MM.1S (cell line): ENCODE measurements around the gene PDZD8.

Experiments used
- DNase-seq: peaks from one replicate; pipeline ENCODE4 v3.0.0-alpha.2; 2015
- H2AFZ ChIP-seq: fragments of 300-600 bp; sonication (generic); 2 replicates; pipeline ENCODE4 v1.6.0; 2016; ENCODE audit warnings: antibody characterized with exemption, low read length
- H3F3A ChIP-seq: fragments of 300-600 bp; sonication (generic); 2 replicates; pipeline ENCODE4 v1.6.1; 2016; ENCODE audit warnings: mild to moderate bottlenecking, antibody characterized with exemption, low read length, moderate library complexity, mixed read lengths; ENCODE audit not compliant: insufficient read depth
- H3K27ac ChIP-seq: fragments of 300-600 bp; sonication (generic); 2 replicates; pipeline ENCODE4 v1.5.1; 2016; ENCODE audit warnings: mild to moderate bottlenecking, low read length
- H3K27me3 ChIP-seq: fragments of 300-600 bp; sonication (generic); replicated peaks from 2 replicates; pipeline ENCODE4 v1.6.0; 2016; ENCODE audit warnings: low read length; ENCODE audit not compliant: insufficient read depth
- H3K36me3 ChIP-seq: fragments of 300-600 bp; sonication (generic); replicated peaks from 2 replicates; pipeline ENCODE4 v1.6.1; 2016; ENCODE audit warnings: mild to moderate bottlenecking, low read length, mixed read lengths; ENCODE audit not compliant: insufficient read depth
- H3K4me1 ChIP-seq: fragments of 300-600 bp; sonication (generic); 2 replicates; pipeline ENCODE4 v1.6.1; 2016; ENCODE audit warnings: low read length, mixed read lengths
- H3K4me2 ChIP-seq: fragments of 300-600 bp; sonication (generic); 2 replicates; pipeline ENCODE4 v1.6.0; 2016; ENCODE audit warnings: low read depth, low read length
- H3K4me3 ChIP-seq: fragments of 300-600 bp; sonication (generic); 2 replicates; pipeline ENCODE4 v1.5.1; 2016; ENCODE audit warnings: low read length, mixed read lengths
- H3K79me2 ChIP-seq: fragments of 300-600 bp; sonication (generic); 2 replicates; pipeline ENCODE4 v1.6.1; 2016; ENCODE audit warnings: mixed run types, low read length, mixed read lengths
- H3K9ac ChIP-seq: fragments of 300-600 bp; sonication (generic); 2 replicates; pipeline ENCODE4 v1.6.1; 2016; ENCODE audit warnings: low read length, mixed read lengths
- H3K9me2 ChIP-seq: fragments of 300-600 bp; sonication (generic); replicated peaks from 2 replicates; pipeline ENCODE4 v1.6.1; 2016; ENCODE audit warnings: mild to moderate bottlenecking, low read length, mixed read lengths; ENCODE audit not compliant: insufficient read depth
- H3K9me3 ChIP-seq: fragments of 300-600 bp; sonication (generic); replicated peaks from 2 replicates; pipeline ENCODE4 v1.6.1; 2016; ENCODE audit warnings: mild to moderate bottlenecking, low read length, mixed read lengths; ENCODE audit not compliant: insufficient read depth
- H4K20me1 ChIP-seq: fragments of 300-600 bp; sonication (generic); 2 replicates; pipeline ENCODE4 v1.6.1; 2016; ENCODE audit warnings: mild to moderate bottlenecking, low read length, moderate library complexity, mixed read lengths; ENCODE audit not compliant: insufficient read depth
- CTCF ChIP-seq: fragments of 300-600 bp; sonication (generic); IDR thresholded peaks from 2 replicates; pipeline ENCODE4 v1.5.1; 2016; ENCODE audit warnings: antibody characterized with exemption, low read length, mixed read lengths
- EZH2 ChIP-seq: fragments of 300-600 bp; sonication (generic); optimal IDR thresholded peaks from 2 replicates; pipeline ENCODE3; 2017; ENCODE audit warnings: low read depth, mild to moderate bottlenecking, antibody characterized with exemption, low read length, mixed read lengths
- EZH2phosphoT487 ChIP-seq: fragments of 300-600 bp; sonication (generic); IDR thresholded peaks from 2 replicates; pipeline ENCODE4 v1.6.1; 2018; ENCODE audit warnings: antibody characterized with exemption, low read length

Gene PDZD8

GRCh38 chr10:117324367-117324766 is 50.9 kb downstream of the PDZD8 start:
- Histone ChIP-seq H3K9me2 (no peaks in the 10 kb centered on the region), H3K4me2 (no peak overlapping the region), H3K27ac (no peak overlapping the region), H3K4me3 (no peak overlapping the region), H3F3A (no peaks in the 10 kb centered on the region), H3K36me3 (no peaks in the 10 kb centered on the region), H4K20me1 (no peaks in the 10 kb centered on the region), H3K79me2 (peaks cover 16% of the 10 kb centered on the region), H3K9ac (no peak overlapping the region), H2AFZ (no peak overlapping the region), H3K27me3 (no peaks in the 10 kb centered on the region), H3K9me3 (no peaks in the 10 kb centered on the region), H3K4me1 (no peaks in the 10 kb centered on the region)
- DNase-seq: no peak
- TF ChIP-seq EZH2phosphoT487 (no peak), EZH2 (no peak), CTCF (no peak)

GRCh38 chr10:117322260-117322659 is 53.0 kb downstream of the PDZD8 start:
- no peak overlapping the region for H3K27ac ChIP-seq
- no peak for DNase-seq
- H4K20me1 ChIP-seq: no peaks in the 10 kb centered on the region
- H3K9me3 ChIP-seq: no peaks in the 10 kb centered on the region
- no peak overlapping the region for H3K9ac ChIP-seq
- H3K27me3 ChIP-seq: no peaks in the 10 kb centered on the region
- no peaks in the 10 kb centered on the region for H3K4me1 ChIP-seq
- no peaks in the 10 kb centered on the region for H3K9me2 ChIP-seq
- no peaks in the 10 kb centered on the region for H3F3A ChIP-seq
- no peak overlapping the region for H3K4me2 ChIP-seq
- H3K4me3 ChIP-seq: no peak overlapping the region
- H2AFZ ChIP-seq: no peak overlapping the region
- peaks cover 8% of the 10 kb centered on the region; the same call in 1 of the 2 replicates for H3K79me2 ChIP-seq
- no peak for TF ChIP-seq EZH2phosphoT487
- TF ChIP-seq EZH2: no peak
- H3K36me3 ChIP-seq: no peaks in the 10 kb centered on the region

GRCh38 chr10:117320050-117320665 is 55.1 kb downstream of the PDZD8 start:
- DNase-seq: peak; percentile 19
- Histone ChIP-seq H3K9me3 (no peaks in the 10 kb centered on the region), H3K4me2 (no peak overlapping the region), H3K9ac (no peak overlapping the region), H4K20me1 (no peaks in the 10 kb centered on the region), H3F3A (no peaks in the 10 kb centered on the region), H3K4me1 (no peaks in the 10 kb centered on the region), H3K36me3 (no peaks in the 10 kb centered on the region), H2AFZ (no peak overlapping the region), H3K27me3 (no peaks in the 10 kb centered on the region), H3K27ac (no peak overlapping the region), H3K79me2 (peaks cover 8% of the 10 kb centered on the region; the same call in 1 of the 2 replicates), H3K9me2 (no peaks in the 10 kb centered on the region), H3K4me3 (no peak overlapping the region)
- TF ChIP-seq EZH2 (no peak), CTCF (peak; percentile 62), EZH2phosphoT487 (no peak)

- DNase-seq: no peak
- TF ChIP-seq EZH2phosphoT487: no peak
- 0 out of 2 replicates have a peak, but pooled peaks have one; percentile 23 for TF ChIP-seq CTCF
- no peaks in the 10 kb centered on the region for H3K36me3 ChIP-seq
- H3K4me2 ChIP-seq: no peak overlapping the region
- no peak overlapping the region for H2AFZ ChIP-seq
- H3K79me2 ChIP-seq: 0 out of 2 replicates have a peak, but pooled peaks cover 5% of the 10 kb centered on the region
- H3K9me3 ChIP-seq: no peaks in the 10 kb centered on the region
- H3K27me3 ChIP-seq: no peaks in the 10 kb centered on the region
- no peak overlapping the region for H3K4me3 ChIP-seq
- H3K9ac ChIP-seq: no peak overlapping the region
- no peaks in the 10 kb centered on the region for H3K4me1 ChIP-seq
- no peak overlapping the region for H3K27ac ChIP-seq
- no peaks in the 10 kb centered on the region for H4K20me1 ChIP-seq
- no peaks in the 10 kb centered on the region for H3F3A ChIP-seq
- H3K9me2 ChIP-seq: no peaks in the 10 kb centered on the region
Measured at GRCh38 chr10:117318909-117319308, 56.3 kb downstream of the PDZD8 start.
